Measurements from ENCODE around the gene DLG2. TPM values are rescaled to one million over a fixed set of nuclear protein-coding genes. Genes with fewer than 3 reads are reported as not detected.

Gene DLG2
- total and polyA plus RNA-seq, 2 of the 4 experiments (the other 2 are of a cell fraction): 0.31 to 0.36 TPM

- Histone ChIP-seq H2BK20ac (ENCODE audit: low read depth, low read length) (no peak overlapping the region), H3K23ac (ENCODE audit: low read depth, low read length) (no peak overlapping the region), H3K9me1 (ENCODE audit: insufficient read depth, low read length) (no peaks in the 10 kb centered on the region), H3K4me1 (ENCODE audit: control insufficient read depth, insufficient read depth, low read length) (no peaks in the 10 kb centered on the region), H2BK15ac (ENCODE audit: low read depth, low read length) (no peak overlapping the region), H2AK5ac (ENCODE audit: low read depth, low read length) (no peak overlapping the region), H4K8ac (ENCODE audit: low read depth in 2 of 2, low read length in 2 of 2) (no peak overlapping the region), H2AFZ (replicated peaks; ENCODE audit: low read length, poor library complexity) (no peak overlapping the region), H3K79me1 (ENCODE audit: low read depth in 1 of 2, low read length in 2 of 2) (no peaks in the 10 kb centered on the region), H3K56ac (ENCODE audit: extremely low read depth, insufficient read depth, low read length) (no peak overlapping the region), H3K14ac (replicated peaks; ENCODE audit: low read depth, low read length) (no peak overlapping the region), H3K4ac (ENCODE audit: low read depth, low read length) (no peak overlapping the region), H2BK120ac (ENCODE audit: low read depth, low read length) (no peak overlapping the region), H4K91ac (ENCODE audit: insufficient read depth, low read depth, low read length) (no peak overlapping the region), H4K5ac (ENCODE audit: low read depth, low read length) (no peak overlapping the region), H3K36me3 (ENCODE audit: control insufficient read depth, insufficient read depth, low read length) (no peaks in the 10 kb centered on the region), H3K4me3 (ENCODE audit: insufficient read depth, low read depth, low read length) (no peak overlapping the region), H3K9me3 (ENCODE audit: control insufficient read depth, insufficient read depth, low read length) (no peaks in the 10 kb centered on the region), H2BK5ac (ENCODE audit: low read depth, low read length, poor library complexity, severe bottlenecking) (no peak overlapping the region), H2AK9ac (replicated peaks; ENCODE audit: low read depth, low read length, poor library complexity) (no peak overlapping the region), H3K18ac (ENCODE audit: low read depth, low read length) (no peak overlapping the region), H3K27me3 (ENCODE audit: control insufficient read depth, insufficient read depth, low read length) (no peaks in the 10 kb centered on the region), H3K27ac (ENCODE audit: insufficient read depth, low read length) (no peak overlapping the region), H3K9ac (ENCODE audit: low read depth, low read length) (no peak overlapping the region), H3K4me2 (ENCODE audit: low read depth, low read length) (no peak overlapping the region), H4K20me1 (ENCODE audit: insufficient read depth, low read length) (no peaks in the 10 kb centered on the region)
- ChIA-PET CTCF (interaction anchor here (0.8 kb wide), 1 partner anchor 18 kb away, joined by 3 read pairs; no protein-coding TSS in a partner anchor), POLR2A (ENCODE audit: unreplicated experiment) (no interaction called here)
- in situ Hi-C loops (cut with MboI; ENCODE audit: low sequenced_read_pairs) (no loop called here), intact Hi-C loops (cut with micrococcal nuclease) (no loop called here), dilution Hi-C loops (cut with HindIII; ENCODE audit: low sequenced_read_pairs, unreplicated experiment) (no loop called here)
- DNase-seq (no peak), ATAC-seq (ENCODE audit: low read depth) (no peak)
- no CpG with 5 or more reads among the region's 3 CpGs for WGBS, 2 experiments (ENCODE audit: extremely low coverage in 2 of 2, insufficient read length in 1 of 2)
- BruUV-seq (replicated peaks): no TSS peak
- TF ChIP-seq RFX5 (IDR thresholded peaks at IDR 0.05; ENCODE audit: low read depth, low read length): no peak
- no peak for TF ChIP-seq BHLHE40 (IDR thresholded peaks at IDR 0.05; ENCODE audit: low read depth, low read length)
- TF ChIP-seq MAZ (IDR thresholded peaks at IDR 0.05; ENCODE audit: borderline replicate concordance, low read depth, low read length): no peak
- TF ChIP-seq RAD21 (IDR thresholded peaks at IDR 0.05; ENCODE audit: low read length): no peak
- TF ChIP-seq MXI1 (IDR thresholded peaks at IDR 0.05; ENCODE audit: borderline replicate concordance, low read depth, low read length): no peak
These were observed 789.6 kb downstream of the DLG2 start for GRCh38 chr11:84837402-84838069.

Measured in IMR-90 (cell line).